Hepatocyte (in vitro differentiated cells): ENCODE data around the gene E2F1.
"Not testable (repeated sequence)": the region's sequence is repeated elsewhere in the genome, so short reads cannot be mapped to it uniquely, and the experiment has no call there.

Experiments used
- CTCF ChIP-seq: fragments of 200-600 bp; sonication (generic); IDR thresholded peaks from 2 replicates; pipeline ENCODE4 v1.5.1; 2016; ENCODE audit warnings: antibody characterized with exemption, mild to moderate bottlenecking; ENCODE audit not compliant: poor library complexity
- EZH2phosphoT487 ChIP-seq: fragments of 200-600 bp; sonication (generic); IDR thresholded peaks from one replicate; pipeline ENCODE4 v1.6.1; 2018; ENCODE audit warnings: antibody characterized with exemption, mild to moderate bottlenecking, low read depth, moderate library complexity; ENCODE audit not compliant: unreplicated experiment, severe bottlenecking

DNA sequence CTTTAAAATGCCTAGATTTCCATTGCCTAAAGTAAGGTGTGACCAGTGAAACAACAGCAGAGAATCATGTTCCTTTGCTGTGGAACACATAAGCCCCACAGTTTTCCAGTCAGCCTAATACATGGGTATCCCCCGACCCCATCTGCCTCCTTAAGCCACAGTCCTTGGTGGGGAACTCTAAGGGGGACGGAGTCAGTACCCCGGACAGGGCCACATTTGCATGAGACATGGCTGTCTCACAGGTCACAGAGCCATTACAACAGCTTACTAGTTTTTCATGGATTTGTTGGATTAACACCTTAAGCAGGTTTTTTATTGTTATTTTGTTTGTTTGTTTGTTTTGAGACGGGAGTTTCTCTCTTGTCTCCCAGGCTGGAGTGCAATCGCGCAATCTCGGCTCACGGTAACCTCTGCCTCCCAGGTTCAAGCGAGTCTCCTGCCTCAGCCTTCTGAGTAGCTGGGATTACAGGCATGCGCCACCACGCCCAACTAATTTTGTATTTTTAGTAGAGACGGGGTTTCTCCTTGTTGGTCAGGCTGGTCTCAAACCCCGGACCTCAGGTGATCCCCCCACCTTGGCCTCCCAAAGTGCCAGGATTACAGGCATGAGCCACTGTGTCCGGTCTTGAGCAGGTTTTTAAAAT, 39.1 kb downstream of the E2F1 start:
- TF ChIP-seq CTCF, EZH2phosphoT487: not testable (repeated sequence)
